HFFc6 (cell line): ENCODE results near the gene STAM. TPM values are rescaled to one million over a fixed set of nuclear protein-coding genes. Genes with fewer than 3 reads are reported as not detected.
A peak's percentile ranks its signal among the peaks of the same experiment; 100 is the strongest.

ENCODE experiments used
- DNase-seq: peaks from one replicate; pipeline ENCODE4 v3.0.0-alpha.2; 2018
- H3K27ac Mint-ChIP-seq: 2 replicates; pipeline ENCODE4 v1.8.0; 2020; ENCODE audit warnings: mild to moderate bottlenecking, mixed read lengths
- H3K27me3 Mint-ChIP-seq: 2 replicates; pipeline ENCODE4 v1.8.0; 2021; ENCODE audit warnings: mild to moderate bottlenecking, moderate library complexity, mixed read lengths; ENCODE audit not compliant: insufficient read depth
- H3K36me3 Mint-ChIP-seq: 2 replicates; pipeline ENCODE4 v1.8.0; 2021; ENCODE audit warnings: low read depth, mixed read lengths
- H3K4me1 Mint-ChIP-seq: 2 replicates; pipeline ENCODE4 v1.8.0; 2020; ENCODE audit warnings: low read depth, mixed read lengths
- H3K4me3 Mint-ChIP-seq: 2 replicates; pipeline ENCODE4 v1.8.0; 2020; ENCODE audit warnings: mild to moderate bottlenecking, moderate library complexity, mixed read lengths
- H3K9me3 Mint-ChIP-seq: 2 replicates; pipeline ENCODE4 v1.8.0; 2020; ENCODE audit warnings: mild to moderate bottlenecking, mixed read lengths
- CTCF ChIP-seq: fragments of 200-600 bp; sonication (generic); IDR thresholded peaks from 2 replicates; pipeline ENCODE4 v1.5.0; 2021; ENCODE audit warnings: antibody characterized with exemption, mild to moderate bottlenecking
- total RNA-seq, 6 experiments: library from RNA; stranded (reverse); fragmentation: NEBNext Ultra II Directional; extraction: Animal tissue kit (Norgen Biotek cat#: 25700); gene quantifications; 2 replicates in 1 of 6; 3 replicates in 5 of 6; pipeline ENCODE4 v1.2.3, GENCODE V29; 2021

The STAM gene
- total RNA-seq, 6 experiments from 2014 or later, result 37.8 to 46.9 (median 43.2) TPM

GRCh38 chr10:17648243-17649035 is 4.5 kb downstream of the STAM start:
- DNase-seq, result no peak

GRCh38 chr10:17649052-17649451 is 5.1 kb downstream of the STAM start:
- TF ChIP-seq CTCF, result no peak
- H3K9me3 Mint-ChIP-seq, result peaks cover 11% of the 10 kb centered on the region; the same call in 1 of the 2 replicates
- peaks cover 86% of the 10 kb centered on the region for H3K4me1 Mint-ChIP-seq
- H3K27me3 Mint-ChIP-seq, result no peaks in the 10 kb centered on the region; the same call in 1 of the 2 replicates
- peaks cover 71% of the 10 kb centered on the region for H3K36me3 Mint-ChIP-seq
- H3K4me3 Mint-ChIP-seq, result peak overlapping the region; percentile 24; the same call in 1 of the 2 replicates
- DNase-seq, result no peak
- peak overlapping the region; percentile 91 for H3K27ac Mint-ChIP-seq

More at GRCh38 chr10:17648243-17649035, 4.5 kb downstream of the STAM start:
- Mint-ChIP-seq H3K9me3 (peaks cover 7% of the 10 kb centered on the region; the same call in 1 of the 2 replicates), H3K36me3 (peaks cover 66% of the 10 kb centered on the region), H3K4me3 (no peak overlapping the region), H3K27ac (peak overlapping the region; percentile 56; the same call in 1 of the 2 replicates), H3K27me3 (no peaks in the 10 kb centered on the region; the same call in 1 of the 2 replicates), H3K4me1 (peaks cover 81% of the 10 kb centered on the region)
- no peak for TF ChIP-seq CTCF

GRCh38 chr10:17649836-17650235 is 5.9 kb downstream of the STAM start:
- Mint-ChIP-seq H3K27me3 (no peaks in the 10 kb centered on the region), H3K9me3 (peaks cover 11% of the 10 kb centered on the region; the same call in 1 of the 2 replicates), H3K4me3 (peak overlapping the region; percentile 67), H3K27ac (peak overlapping the region; percentile 91), H3K36me3 (peaks cover 69% of the 10 kb centered on the region), H3K4me1 (peaks cover 92% of the 10 kb centered on the region)
- TF ChIP-seq CTCF, result no peak
- peak; percentile 78 for DNase-seq

GRCh38 chr10:17650416-17650815 is 6.5 kb downstream of the STAM start:
- peak overlapping the region; percentile 67; the same call in 1 of the 2 replicates for H3K4me3 Mint-ChIP-seq
- DNase-seq, result no peak

GRCh38 chr10:17651896-17652295 is 7.9 kb downstream of the STAM start:
- Mint-ChIP-seq H3K4me3 (peak overlapping the region; percentile 40), H3K9me3 (peaks cover 11% of the 10 kb centered on the region; the same call in 1 of the 2 replicates), H3K36me3 (peaks cover 67% of the 10 kb centered on the region), H3K27me3 (no peaks in the 10 kb centered on the region), H3K27ac (peak overlapping the region; percentile 72), H3K4me1 (peaks cover 97% of the 10 kb centered on the region)
- no peak for TF ChIP-seq CTCF
- no peak for DNase-seq

More at GRCh38 chr10:17650416-17650815, 6.5 kb downstream of the STAM start:
- Mint-ChIP-seq H3K27ac (peak overlapping the region; percentile 91), H3K27me3 (no peaks in the 10 kb centered on the region), H3K36me3 (peaks cover 70% of the 10 kb centered on the region), H3K4me1 (peaks cover 94% of the 10 kb centered on the region), H3K9me3 (peaks cover 11% of the 10 kb centered on the region; the same call in 1 of the 2 replicates)
- TF ChIP-seq CTCF, result no peak
